DND-41 (cell line): Measurements from ENCODE around the gene TRAK1.

Source experiments
- CTCF ChIP-seq: IDR thresholded peaks from 2 replicates; pipeline ENCODE4 v1.5.1; 2012; ENCODE audit warnings: borderline replicate concordance, low read length, moderate library complexity, mild to moderate bottlenecking; ENCODE audit not compliant: poor library complexity, severe bottlenecking; ENCODE audit errors: extremely low read depth
- EZH2 ChIP-seq: IDR thresholded peaks from 3 replicates; pipeline ENCODE4 v1.6.1; 2012; ENCODE audit warnings: borderline replicate concordance, low read depth, mild to moderate bottlenecking, moderate library complexity, low read length, inconsistent platforms; ENCODE audit not compliant: severe bottlenecking

- TF ChIP-seq EZH2 (no peak), CTCF (no peak)
Measured at GRCh38 chr3:42164656-42165055, 73.5 kb downstream of the TRAK1 start.
